ENCODE results near the gene AHNAK. TPM values are rescaled to one million over a fixed set of nuclear protein-coding genes. Genes with fewer than 3 reads are reported as not detected.

AHNAK gene
- total RNA-seq, 1 experiment from 2014 or later: 73.0 TPM

- no peaks in the 10 kb centered on the region for H3K9me3 ChIP-seq (ENCODE audit: low read depth, low read length, poor library complexity, severe bottlenecking)
- H3K4me3 ChIP-seq (ENCODE audit: low read depth, low read length, poor library complexity, severe bottlenecking): no peak overlapping the region
- BruUV-seq (replicated peaks): no TSS peak
- no peak for TF ChIP-seq CTCF (conservative IDR thresholded peaks at IDR 0.05; ENCODE audit: low read depth, low read length)
- TF ChIP-seq EZH2 (IDR thresholded peaks at IDR 0.05; ENCODE audit: borderline replicate concordance, low read depth, low read length, poor library complexity, severe bottlenecking): no peak
- peaks cover 4% of the 10 kb centered on the region for H3K4me1 ChIP-seq (ENCODE audit: insufficient read depth, low read length, poor library complexity, severe bottlenecking)
- intact Hi-C loops (cut with micrococcal nuclease; ENCODE audit: unreplicated experiment): no loop called here
- no peaks in the 10 kb centered on the region for H3K36me3 ChIP-seq (ENCODE audit: insufficient read depth, low read length, poor library complexity, severe bottlenecking)
- H3K27ac ChIP-seq (ENCODE audit: low read depth, low read length, poor library complexity, severe bottlenecking): no peak overlapping the region
- H3K27me3 ChIP-seq (replicated peaks; ENCODE audit: insufficient read depth, low read depth, low read length, poor library complexity): no peaks in the 10 kb centered on the region
- no peak for DNase-seq (ENCODE audit: low spot score)
- POLR2A ChIA-PET (ENCODE audit: low non-redundant PET): interaction anchor here (0.7 kb wide), 1 partner anchor 12 kb away, joined by 3 read pairs; no protein-coding TSS in a partner anchor
- CTCF ChIA-PET: no interaction called here
These were observed 41.6 kb downstream of the AHNAK start for GRCh38 chr11:62505059-62505439.

- H3K4me1 ChIP-seq (ENCODE audit: insufficient read depth, low read length, poor library complexity, severe bottlenecking): peaks cover 4% of the 10 kb centered on the region
- intact Hi-C loops (cut with micrococcal nuclease; ENCODE audit: unreplicated experiment): no loop called here
- H3K9me3 ChIP-seq (ENCODE audit: low read depth, low read length, poor library complexity, severe bottlenecking): no peaks in the 10 kb centered on the region
- no TSS peak for BruUV-seq (replicated peaks)
- H3K4me3 ChIP-seq (ENCODE audit: low read depth, low read length, poor library complexity, severe bottlenecking): no peak overlapping the region
- no peaks in the 10 kb centered on the region for H3K27me3 ChIP-seq (replicated peaks; ENCODE audit: insufficient read depth, low read depth, low read length, poor library complexity)
- no peak for TF ChIP-seq CTCF (conservative IDR thresholded peaks at IDR 0.05; ENCODE audit: low read depth, low read length)
- TF ChIP-seq EZH2 (IDR thresholded peaks at IDR 0.05; ENCODE audit: borderline replicate concordance, low read depth, low read length, poor library complexity, severe bottlenecking): no peak
- CTCF ChIA-PET: no interaction called here
- no peaks in the 10 kb centered on the region for H3K36me3 ChIP-seq (ENCODE audit: insufficient read depth, low read length, poor library complexity, severe bottlenecking)
- no peak for DNase-seq (ENCODE audit: low spot score)
- H3K27ac ChIP-seq (ENCODE audit: low read depth, low read length, poor library complexity, severe bottlenecking): no peak overlapping the region
- POLR2A ChIA-PET (ENCODE audit: low non-redundant PET): interaction anchor here (0.7 kb wide), 1 partner anchor 12 kb away, joined by 3 read pairs; no protein-coding TSS in a partner anchor
These were observed 42.2 kb downstream of the AHNAK start for GRCh38 chr11:62504158-62504973.

GRCh38 chr11:62502030-62502730 is 44.4 kb downstream of the AHNAK start:
- Histone ChIP-seq H3K27ac (ENCODE audit: low read depth, low read length, poor library complexity, severe bottlenecking) (no peak overlapping the region), H3K4me3 (ENCODE audit: low read depth, low read length, poor library complexity, severe bottlenecking) (no peak overlapping the region), H3K36me3 (ENCODE audit: insufficient read depth, low read length, poor library complexity, severe bottlenecking) (no peaks in the 10 kb centered on the region), H3K27me3 (replicated peaks; ENCODE audit: insufficient read depth, low read depth, low read length, poor library complexity) (no peaks in the 10 kb centered on the region), H3K9me3 (ENCODE audit: low read depth, low read length, poor library complexity, severe bottlenecking) (no peaks in the 10 kb centered on the region), H3K4me1 (ENCODE audit: insufficient read depth, low read length, poor library complexity, severe bottlenecking) (peaks cover 6% of the 10 kb centered on the region)
- ChIA-PET POLR2A (ENCODE audit: low non-redundant PET) (interaction anchor here (0.7 kb wide), 1 partner anchor 66 kb away, joined by 3 read pairs; no protein-coding TSS in a partner anchor), CTCF (no interaction called here)
- no peak for DNase-seq (ENCODE audit: low spot score)
- TF ChIP-seq CTCF (conservative IDR thresholded peaks at IDR 0.05; ENCODE audit: low read depth, low read length) (no peak), EZH2 (IDR thresholded peaks at IDR 0.05; ENCODE audit: borderline replicate concordance, low read depth, low read length, poor library complexity, severe bottlenecking) (no peak)
- no TSS peak for BruUV-seq (replicated peaks)
- intact Hi-C loops (cut with micrococcal nuclease; ENCODE audit: unreplicated experiment): no loop called here

Measured in A673 (cell line).